Measurements from ENCODE around the gene CBX8. TPM values are rescaled to one million over a fixed set of nuclear protein-coding genes. Genes with fewer than 3 reads are reported as not detected.

CBX8 gene
- total and polyA plus RNA-seq, 2 of the 13 experiments (the other 11 are each of a cell fraction or from before 2014, with no cell fraction given), result 0.34 to 12.6 TPM

DNA sequence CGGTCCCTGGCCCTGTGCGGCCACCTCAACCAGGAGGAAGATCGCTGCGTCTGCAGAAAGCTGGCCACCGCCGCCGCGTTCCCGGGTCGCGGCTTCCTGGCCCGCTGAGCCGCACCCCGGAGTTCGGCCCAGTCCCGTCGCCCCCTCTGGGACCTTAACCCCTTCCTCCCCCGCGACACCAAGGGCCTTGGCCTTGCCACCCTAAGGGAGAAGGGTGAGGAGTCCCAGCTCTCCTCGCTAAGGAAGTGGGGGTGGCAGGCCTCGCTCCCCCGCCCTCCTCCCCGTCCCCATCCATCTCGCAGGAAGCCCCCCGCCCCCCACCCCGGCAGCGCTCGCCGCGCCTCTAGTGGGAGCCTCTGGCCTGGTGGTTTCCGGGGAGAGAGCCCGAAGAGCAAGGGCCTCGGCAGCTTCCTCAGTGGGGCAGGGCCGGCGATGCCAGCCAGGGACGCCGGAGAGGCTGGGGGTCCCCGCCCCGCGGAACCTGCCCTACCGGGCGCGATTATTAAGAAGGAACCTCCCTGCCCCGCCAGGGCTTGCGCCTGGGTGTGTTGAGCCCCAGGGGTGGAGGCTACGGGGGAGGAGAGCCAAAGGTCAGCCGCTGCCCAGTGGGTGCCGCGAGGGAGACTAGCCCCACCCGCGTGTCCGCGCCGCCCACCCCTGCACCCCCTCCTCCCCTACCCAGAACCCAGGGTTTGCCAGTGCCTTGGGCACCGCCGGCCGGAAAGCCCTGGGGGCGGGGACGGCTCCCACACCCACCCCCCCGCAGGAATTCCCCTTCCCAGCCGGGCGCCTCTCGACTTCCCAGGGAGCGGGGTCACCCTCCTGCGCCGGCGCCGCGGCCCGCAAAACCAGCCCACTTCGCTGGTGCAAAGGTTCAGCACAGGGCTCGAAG lies 35.6 kb upstream of the CBX8 start (continued):
- TF ChIP-seq ZHX1 (CRISPR knock-in tag; IDR thresholded peaks at IDR 0.05; ENCODE audit: low read depth) (0 out of 2 replicates have a peak, but pooled peaks have one; percentile 24), TAF15 (IDR thresholded peaks at IDR 0.05; ENCODE audit: low read depth, low read length, poor library complexity, severe bottlenecking) (peak; percentile 30), NRL (CRISPR knock-in tag; IDR thresholded peaks at IDR 0.05; ENCODE audit: borderline replicate concordance) (peak; percentile 5; the same call in 1 of the 2 replicates), ZNF549 (CRISPR knock-in tag; IDR thresholded peaks at IDR 0.05) (0 out of 2 replicates have a peak, but pooled peaks have one; percentile 38), KMT2A (CRISPR knock-in tag; IDR thresholded peaks at IDR 0.05) (peak; percentile 60; the same call in 1 of the 2 replicates), BORCS8-MEF2B (CRISPR knock-in tag; IDR thresholded peaks at IDR 0.05) (no peak), E2F1 (CRISPR knock-in tag; IDR thresholded peaks at IDR 0.05) (peak; percentile 62; the same call in 1 of the 2 replicates), ZNF639 (CRISPR knock-in tag; conservative IDR thresholded peaks at IDR 0.05) (0 out of 2 replicates have a peak, but pooled peaks have one; percentile 52), MIXL1 (CRISPR knock-in tag; IDR thresholded peaks at IDR 0.05) (no peak), HHEX (CRISPR knock-in tag; IDR thresholded peaks at IDR 0.05) (no peak), HDAC6 (IDR thresholded peaks at IDR 0.05; ENCODE audit: low read depth, low read length) (no peak), SOX13 (IDR thresholded peaks at IDR 0.05) (no peak), SOX13 (CRISPR knock-in tag; conservative IDR thresholded peaks at IDR 0.05 in 1 of 2, IDR thresholded peaks at IDR 0.05 in 1 of 2) (peak in 1 of 2 experiments; percentile 36; a peak in 1 of 4 replicates), PRPF4 (IDR thresholded peaks at IDR 0.05; ENCODE audit: low read depth, low read length, poor library complexity, severe bottlenecking) (no peak), PBX2 (CRISPR knock-in tag; IDR thresholded peaks at IDR 0.05) (no peak), CBX1 (IDR thresholded peaks at IDR 0.05; ENCODE audit: low read depth) (no peak)
- TF ChIP-seq, protein P1, sequence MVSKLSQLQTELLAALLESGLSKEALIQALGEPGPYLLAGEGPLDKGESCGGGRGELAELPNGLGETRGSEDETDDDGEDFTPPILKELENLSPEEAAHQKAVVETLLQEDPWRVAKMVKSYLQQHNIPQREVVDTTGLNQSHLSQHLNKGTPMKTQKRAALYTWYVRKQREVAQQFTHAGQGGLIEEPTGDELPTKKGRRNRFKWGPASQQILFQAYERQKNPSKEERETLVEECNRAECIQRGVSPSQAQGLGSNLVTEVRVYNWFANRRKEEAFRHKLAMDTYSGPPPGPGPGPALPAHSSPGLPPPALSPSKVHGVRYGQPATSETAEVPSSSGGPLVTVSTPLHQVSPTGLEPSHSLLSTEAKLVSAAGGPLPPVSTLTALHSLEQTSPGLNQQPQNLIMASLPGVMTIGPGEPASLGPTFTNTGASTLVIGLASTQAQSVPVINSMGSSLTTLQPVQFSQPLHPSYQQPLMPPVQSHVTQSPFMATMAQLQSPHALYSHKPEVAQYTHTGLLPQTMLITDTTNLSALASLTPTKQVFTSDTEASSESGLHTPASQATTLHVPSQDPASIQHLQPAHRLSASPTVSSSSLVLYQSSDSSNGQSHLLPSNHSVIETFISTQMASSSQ (IDR thresholded peaks at IDR 0.05; ENCODE audit: low read depth), result no peak
- TF ChIP-seq, protein P1 (CRISPR knock-in tag; IDR thresholded peaks at IDR 0.05; ENCODE audit: borderline replicate concordance), result no peak; the same call in 1 of the 2 replicates

Measured in HepG2 (cell line).